Measurements from ENCODE around the gene NEO1.

The NEO1 gene

GRCh38 chr15:73318463-73319351, 266.4 kb downstream of the NEO1 start:
- no peak for DNase-seq

GRCh38 chr15:73319460-73320245, 267.4 kb downstream of the NEO1 start:
- no peak for DNase-seq

GRCh38 chr15:73320619-73321180, 268.4 kb downstream of the NEO1 start:
- no peak for DNase-seq

GRCh38 chr15:73321496-73322450, 269.5 kb downstream of the NEO1 start:
- DNase-seq: no peak

- DNase-seq: no peak
These were observed 270.6 kb downstream of the NEO1 start for GRCh38 chr15:73322665-73323373.

- DNase-seq: no peak
These were observed 271.2 kb downstream of the NEO1 start for GRCh38 chr15:73323374-73323955.

GRCh38 chr15:73323956-73324355, 271.7 kb downstream of the NEO1 start:
- no peak for DNase-seq

- DNase-seq: no peak
These were observed 272.4 kb downstream of the NEO1 start for GRCh38 chr15:73324496-73325170.

GRCh38 chr15:73325191-73325861, 273.1 kb downstream of the NEO1 start:
- peak in 1 of 5 donors; percentile 16 for DNase-seq

- no peak for DNase-seq
These were observed 273.9 kb downstream of the NEO1 start for GRCh38 chr15:73326157-73326556.

GRCh38 chr15:73328149-73328820, 276.0 kb downstream of the NEO1 start:
- DNase-seq: no peak

GRCh38 chr15:73328981-73329380, 276.7 kb downstream of the NEO1 start:
- DNase-seq: no peak

GRCh38 chr15:73329501-73330200, 277.4 kb downstream of the NEO1 start:
- no peak for DNase-seq

- DNase-seq: no peak
These were observed 278.2 kb downstream of the NEO1 start for GRCh38 chr15:73330206-73331051.

GRCh38 chr15:73331501-73331900, 279.2 kb downstream of the NEO1 start:
- no peak for DNase-seq

GRCh38 chr15:73331991-73332925, 280.0 kb downstream of the NEO1 start:
- no peak for DNase-seq

- no peak for DNase-seq
These were observed 280.7 kb downstream of the NEO1 start for GRCh38 chr15:73333001-73333400.
